HCT116 (cell line): ENCODE measurements around the gene TMEM164. TPM values are rescaled to one million over a fixed set of nuclear protein-coding genes. Genes with fewer than 3 reads are reported as not detected.

ENCODE experiments used
- ATAC-seq: fragments of 200-7000 bp; cut with Tn5 transposase; 2 replicates; pipeline ENCODE4 v1.9.1; 2020; ENCODE audit warnings: mild to moderate bottlenecking, moderate library complexity
- BruUV-seq: library from RNA; stranded (reverse); fragments of 400-500 nt; replicated peaks from 2 replicates; lab custom pipeline; 2021; lab: Mats Ljungman, UMichigan
- CTCF ChIA-PET: fragments of 300-600 bp; sonication (Branson Sonifier 250); formaldehyde crosslinking; loops from one replicate; lab custom pipeline; 2021; ENCODE audit warnings: antibody characterized with exemption; lab: Charles Lee
- POLR2A ChIA-PET: fragments of 300-600, 350-600 bp; sonication (Branson Sonifier 250); formaldehyde crosslinking; loops from one replicate; lab custom pipeline; 2021; ENCODE audit warnings: antibody characterized with exemption; lab: Charles Lee
- RAD21 ChIA-PET, 2 experiments: fragments of 300-600 bp; sonication (Branson Sonifier 250); formaldehyde crosslinking; loops; one replicate each; lab custom pipeline; 2023; ENCODE audit warnings: low total read pairs in 2 of 2; ENCODE audit not compliant: uncharacterized antibody in 2 of 2, unreplicated experiment in 2 of 2, low non-redundant PET in 1 of 2; lab: Charles Lee
- DNase-seq: peaks from one replicate; pipeline ENCODE4 v3.0.0-alpha.2; 2010; ENCODE audit warnings: low read depth, low spot score
- H2AFZ ChIP-seq: fragments of 200-600 bp; shearing (Covaris generic), sonication (generic); 2 replicates; pipeline ENCODE4 v1.6.1; 2017; ENCODE audit warnings: low read depth, mixed run types, mixed read lengths, antibody characterized with exemption, low read length; ENCODE audit not compliant: poor library complexity, severe bottlenecking
- H3K27ac ChIP-seq: 2 replicates; pipeline ENCODE4 v1.5.1; 2012; ENCODE audit warnings: low read depth, low read length
- H3K27me3 ChIP-seq: fragments of 200-600 bp; sonication (generic); 2 replicates; pipeline ENCODE4 v1.6.1; 2016; ENCODE audit warnings: mixed run types, low read length, mixed read lengths; ENCODE audit not compliant: insufficient read depth
- H3K36me3 ChIP-seq, 2 experiments: fragments of 200-500 bp in 1 of 2; fragments of 200-600 bp in 1 of 2; sonication (Bioruptor generic) in 1 of 2; sonication (generic) in 1 of 2; 2 replicates each; pipeline versions ENCODE4 v1.5.1 to v1.6.1; 2014 to 2016; ENCODE audit warnings: low read length in 2 of 2, inconsistent platforms in 1 of 2, mixed read lengths in 1 of 2, mixed run types in 1 of 2; ENCODE audit not compliant: insufficient read depth in 2 of 2, control insufficient read depth in 1 of 2
- H3K4me1 ChIP-seq, 2 experiments: fragments of 200-600 bp in 1 of 2; sonication (generic) in 1 of 2; 2 replicates each; pipeline versions ENCODE4 v1.5.1 to v1.6.1; 2012 to 2017; ENCODE audit warnings: low read length in 2 of 2, inconsistent platforms in 1 of 2, mild to moderate bottlenecking in 1 of 2, mixed read lengths in 1 of 2, mixed run types in 1 of 2, moderate library complexity in 1 of 2; ENCODE audit not compliant: insufficient read depth in 2 of 2, control insufficient read depth in 1 of 2
- H3K4me2 ChIP-seq: fragments of 200-600 bp; sonication (generic); 2 replicates; pipeline ENCODE4 v1.6.1; 2017; ENCODE audit warnings: mixed run types, low read length, mixed read lengths
- H3K4me3 ChIP-seq, 2 experiments: fragments of 200-600 bp in 1 of 2; sonication (generic) in 1 of 2; replicated peaks in 1 of 2; 2 replicates each; pipeline ENCODE4 v1.5.1; 2011 to 2016; ENCODE audit warnings: low read length in 2 of 2, control low read depth in 1 of 2, low read depth in 1 of 2, mild to moderate bottlenecking in 1 of 2, mixed read lengths in 1 of 2, mixed run types in 1 of 2
- H3K79me2 ChIP-seq: fragments of 200-600 bp; sonication (generic); 2 replicates; pipeline ENCODE4 v1.6.1; 2017; ENCODE audit warnings: mild to moderate bottlenecking, mixed run types, low read length, moderate library complexity, mixed read lengths; ENCODE audit not compliant: insufficient read depth
- H3K9ac ChIP-seq: fragments of 200-600 bp; sonication (generic); 2 replicates; pipeline ENCODE4 v1.6.1; 2016; ENCODE audit warnings: low read length, mixed read lengths
- H3K9me2 ChIP-seq: fragments of 200-600 bp; sonication (generic), shearing (Covaris generic); 2 replicates; pipeline ENCODE4 v1.6.1; 2017; ENCODE audit warnings: mixed run types, mild to moderate bottlenecking, moderate library complexity; ENCODE audit not compliant: insufficient read depth
- H3K9me3 ChIP-seq, 2 experiments: fragments of 200-500 bp in 1 of 2; fragments of 200-600 bp in 1 of 2; sonication (Bioruptor generic) in 1 of 2; sonication (generic) in 1 of 2; 2 replicates each; pipeline ENCODE4 v1.6.1; 2014 to 2017; ENCODE audit warnings: low read length in 2 of 2, mixed read lengths in 2 of 2, inconsistent platforms in 1 of 2, low read depth in 1 of 2, mild to moderate bottlenecking in 1 of 2, mixed run types in 1 of 2, moderate library complexity in 1 of 2; ENCODE audit not compliant: control insufficient read depth in 1 of 2, insufficient read depth in 1 of 2
- H4K20me1 ChIP-seq: fragments of 200-600 bp; sonication (generic), shearing (Covaris generic); 2 replicates; pipeline ENCODE4 v1.6.1; 2017; ENCODE audit warnings: mixed run types, mild to moderate bottlenecking, moderate library complexity; ENCODE audit not compliant: insufficient read depth
- ATF3 ChIP-seq: IDR thresholded peaks from 2 replicates; pipeline ENCODE4 v1.6.1; 2012
- CBX3 ChIP-seq: IDR thresholded peaks from 2 replicates; pipeline ENCODE4 v1.6.1; 2012; ENCODE audit warnings: low read depth
- EGR1 ChIP-seq: IDR thresholded peaks from 2 replicates; pipeline ENCODE4 v1.6.1; 2012; ENCODE audit warnings: low read depth
- EZH2 ChIP-seq: fragments of 200-600 bp; sonication (generic); IDR thresholded peaks from 2 replicates; pipeline ENCODE4 v1.6.1; 2017; ENCODE audit warnings: antibody characterized with exemption, mixed run types
- FOSL1 ChIP-seq: IDR thresholded peaks from 2 replicates; pipeline ENCODE4 v1.6.1; 2012; ENCODE audit warnings: low read depth
- MAX ChIP-seq: IDR thresholded peaks from 2 replicates; pipeline ENCODE4 v1.6.1; 2012
- POLR2A ChIP-seq: IDR thresholded peaks from 2 replicates; pipeline ENCODE4 v1.7.0; 2011; ENCODE audit warnings: borderline replicate concordance; ENCODE audit not compliant: insufficient read depth, insufficient read length; ENCODE audit errors: extremely low read depth
- POLR2AphosphoS5 ChIP-seq: IDR thresholded peaks from 2 replicates; pipeline ENCODE4 v1.6.1; 2011; ENCODE audit warnings: mild to moderate bottlenecking, low read depth, low read length, moderate library complexity
- REST ChIP-seq: IDR thresholded peaks from 2 replicates; pipeline ENCODE4 v1.6.1; 2012; ENCODE audit warnings: low read depth
- SIN3A ChIP-seq: IDR thresholded peaks from 2 replicates; pipeline ENCODE4 v1.6.1; 2012; ENCODE audit warnings: low read depth
- SP1 ChIP-seq: IDR thresholded peaks from 2 replicates; pipeline ENCODE4 v1.6.1; 2012; ENCODE audit warnings: low read depth
- SRF ChIP-seq: IDR thresholded peaks from 2 replicates; pipeline ENCODE4 v1.6.1; 2012; ENCODE audit warnings: low read depth
- TCF7L2 ChIP-seq: IDR thresholded peaks from 2 replicates; pipeline ENCODE4 v1.7.0; 2011; ENCODE audit warnings: borderline replicate concordance, inconsistent platforms; ENCODE audit not compliant: insufficient read depth, insufficient read length; ENCODE audit errors: extremely low read depth
- YY1 ChIP-seq: IDR thresholded peaks from 2 replicates; pipeline ENCODE4 v1.6.1; 2011; ENCODE audit warnings: low read length, low read depth, moderate library complexity, mild to moderate bottlenecking; ENCODE audit not compliant: insufficient replicate concordance; ENCODE audit errors: extremely low read depth
- ZFX ChIP-seq: fragments of 450-650 bp; IDR thresholded peaks from 2 replicates; pipeline ENCODE4 v1.6.1; 2017
- ZNF274 ChIP-seq: fragments of 200-500 bp; sonication (Bioruptor generic); IDR thresholded peaks from 2 replicates; pipeline ENCODE4 v1.6.1; 2014; ENCODE audit warnings: mild to moderate bottlenecking, low read depth, low read length, inconsistent platforms
- intact Hi-C: fragments of 100-400 bp; cut with micrococcal nuclease; formaldehyde crosslinking; loops from 2 replicates; pipeline ENCODE4 v1.10.0; 2022
- total RNA-seq: library from RNA; stranded (reverse); gene quantifications from one replicate; pipeline ENCODE4 v1.2.1, GENCODE V29; 2021; ENCODE audit not compliant: unreplicated experiment
- TF ChIP-seq, protein P1 (sequence below), 3 experiments: fragments of 200-600 bp in 1 of 3; sonication (generic) in 1 of 3; IDR thresholded peaks in 2 of 3; conservative IDR thresholded peaks in 1 of 3; 2 replicates each; pipeline ENCODE4 v1.5.1; 2012 to 2017; ENCODE audit warnings: low read depth in 2 of 3, low read length in 2 of 3, antibody characterized with exemption in 1 of 3, borderline replicate concordance in 1 of 3, control low read depth in 1 of 3, mild to moderate bottlenecking in 1 of 3, mixed read lengths in 1 of 3, mixed run types in 1 of 3, moderate library complexity in 1 of 3; ENCODE audit not compliant: insufficient read depth in 1 of 3

Gene TMEM164
- total RNA-seq, 1 experiment from 2014 or later: 18.7 TPM

GRCh38 chrX:110049096-110049495, 46.2 kb downstream of the TMEM164 start:
- no peak for ATAC-seq
- intact Hi-C loops: no loop called here
- no peak for DNase-seq
- H3K27ac ChIP-seq: no peak overlapping the region
- H3K9me3 ChIP-seq: no peaks in the 10 kb centered on the region
- no peak overlapping the region for H3K9ac ChIP-seq
- ChIA-PET RAD21 (no interaction called here), POLR2A (no interaction called here), CTCF (no interaction called here)
- H3K27me3 ChIP-seq: no peaks in the 10 kb centered on the region
- no peaks in the 10 kb centered on the region for H3K79me2 ChIP-seq
- no peaks in the 10 kb centered on the region for H4K20me1 ChIP-seq
- no peaks in the 10 kb centered on the region for H3K36me3 ChIP-seq
- no peaks in the 10 kb centered on the region for H3K4me1 ChIP-seq
- TF ChIP-seq SP1: no peak
- TF ChIP-seq SIN3A: no peak
- no peak for TF ChIP-seq TCF7L2
- TF ChIP-seq, protein P1, sequence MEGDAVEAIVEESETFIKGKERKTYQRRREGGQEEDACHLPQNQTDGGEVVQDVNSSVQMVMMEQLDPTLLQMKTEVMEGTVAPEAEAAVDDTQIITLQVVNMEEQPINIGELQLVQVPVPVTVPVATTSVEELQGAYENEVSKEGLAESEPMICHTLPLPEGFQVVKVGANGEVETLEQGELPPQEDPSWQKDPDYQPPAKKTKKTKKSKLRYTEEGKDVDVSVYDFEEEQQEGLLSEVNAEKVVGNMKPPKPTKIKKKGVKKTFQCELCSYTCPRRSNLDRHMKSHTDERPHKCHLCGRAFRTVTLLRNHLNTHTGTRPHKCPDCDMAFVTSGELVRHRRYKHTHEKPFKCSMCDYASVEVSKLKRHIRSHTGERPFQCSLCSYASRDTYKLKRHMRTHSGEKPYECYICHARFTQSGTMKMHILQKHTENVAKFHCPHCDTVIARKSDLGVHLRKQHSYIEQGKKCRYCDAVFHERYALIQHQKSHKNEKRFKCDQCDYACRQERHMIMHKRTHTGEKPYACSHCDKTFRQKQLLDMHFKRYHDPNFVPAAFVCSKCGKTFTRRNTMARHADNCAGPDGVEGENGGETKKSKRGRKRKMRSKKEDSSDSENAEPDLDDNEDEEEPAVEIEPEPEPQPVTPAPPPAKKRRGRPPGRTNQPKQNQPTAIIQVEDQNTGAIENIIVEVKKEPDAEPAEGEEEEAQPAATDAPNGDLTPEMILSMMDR (IDR thresholded peaks at IDR 0.05 in 2 of 3, conservative IDR thresholded peaks at IDR 0.05 in 1 of 3; ENCODE audit: borderline replicate concordance in 1 of 3, insufficient read depth in 1 of 3, low read depth in 2 of 3, low read length in 2 of 3): no peak
- no peak for TF ChIP-seq SRF
- no peak for TF ChIP-seq POLR2AphosphoS5
- TF ChIP-seq REST: no peak
- TF ChIP-seq EGR1: no peak
- TF ChIP-seq CBX3: no peak
- TF ChIP-seq POLR2A: no peak
- TF ChIP-seq YY1: no peak
- TF ChIP-seq EZH2: no peak
- TF ChIP-seq MAX: no peak
- no peak for TF ChIP-seq ZFX
- no peak for TF ChIP-seq FOSL1
- no peak for TF ChIP-seq ZNF274
- TF ChIP-seq ATF3: no peak
- H3K4me3 ChIP-seq: no peak overlapping the region
- H2AFZ ChIP-seq: no peak overlapping the region
- no peak overlapping the region for H3K4me2 ChIP-seq
- no TSS peak for BruUV-seq
- H3K9me2 ChIP-seq: no peaks in the 10 kb centered on the region
